ENCODE results near the gene FAM114A1. TPM values are rescaled to one million over a fixed set of nuclear protein-coding genes. Genes with fewer than 3 reads are reported as not detected.

Gene FAM114A1
- total and polyA plus RNA-seq, 2 experiments from 2014 or later: 13.0 to 14.5 TPM

GRCh38 chr4:38958453-38959190, 91.0 kb downstream of the FAM114A1 start:
- no peaks in the 10 kb centered on the region for H3K79me2 ChIP-seq (replicated peaks; ENCODE audit: insufficient read depth)
- H3K4me1 ChIP-seq (ENCODE audit: insufficient read depth): no peaks in the 10 kb centered on the region
- H3K4me3 ChIP-seq: no peak overlapping the region
- no peak for DNase-seq (ENCODE audit: low spot score)
- Mint-ChIP-seq H3K4me3 (no peak overlapping the region), H3K36me3 (ENCODE audit: low read depth) (no peaks in the 10 kb centered on the region), H3K27me3 (ENCODE audit: insufficient read depth, low read depth, poor library complexity) (peaks cover 1% of the 10 kb centered on the region), H3K4me1 (no peaks in the 10 kb centered on the region), H3K9me3 (no peaks in the 10 kb centered on the region), H3K27ac (no peak overlapping the region)
- no peaks in the 10 kb centered on the region for H4K20me1 ChIP-seq (replicated peaks; ENCODE audit: insufficient read depth)
- TF ChIP-seq, protein P1, sequence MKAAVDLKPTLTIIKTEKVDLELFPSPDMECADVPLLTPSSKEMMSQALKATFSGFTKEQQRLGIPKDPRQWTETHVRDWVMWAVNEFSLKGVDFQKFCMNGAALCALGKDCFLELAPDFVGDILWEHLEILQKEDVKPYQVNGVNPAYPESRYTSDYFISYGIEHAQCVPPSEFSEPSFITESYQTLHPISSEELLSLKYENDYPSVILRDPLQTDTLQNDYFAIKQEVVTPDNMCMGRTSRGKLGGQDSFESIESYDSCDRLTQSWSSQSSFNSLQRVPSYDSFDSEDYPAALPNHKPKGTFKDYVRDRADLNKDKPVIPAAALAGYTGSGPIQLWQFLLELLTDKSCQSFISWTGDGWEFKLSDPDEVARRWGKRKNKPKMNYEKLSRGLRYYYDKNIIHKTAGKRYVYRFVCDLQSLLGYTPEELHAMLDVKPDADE (IDR thresholded peaks at IDR 0.05): no peak
- TF ChIP-seq STAT1 (IDR thresholded peaks at IDR 0.05; ENCODE audit: unreplicated experiment) (no peak), CTCF (conservative IDR thresholded peaks at IDR 0.05; ENCODE audit: low read depth in 2 of 2) (no peak), REST (IDR thresholded peaks at IDR 0.05; ENCODE audit: unreplicated experiment) (no peak), POLR2AphosphoS5 (IDR thresholded peaks at IDR 0.05; ENCODE audit: low read depth) (no peak), NANOG (IDR thresholded peaks at IDR 0.05; ENCODE audit: borderline replicate concordance) (no peak), ZNF114 (CRISPR knock-in tag; IDR thresholded peaks at IDR 0.05) (no peak), ZNF331 (CRISPR knock-in tag; IDR thresholded peaks at IDR 0.05; ENCODE audit: low read depth) (no peak), CREB1 (CRISPR knock-in tag; IDR thresholded peaks at IDR 0.05; ENCODE audit: low read depth) (no peak), JUNB (IDR thresholded peaks at IDR 0.05; ENCODE audit: unreplicated experiment) (no peak), ZNF462 (CRISPR knock-in tag; IDR thresholded peaks at IDR 0.05) (no peak), EZH2phosphoT487 (IDR thresholded peaks at IDR 0.05; ENCODE audit: unreplicated experiment) (no peak), EZH2 (IDR thresholded peaks at IDR 0.05; ENCODE audit: low read depth, unreplicated experiment) (no peak)
- no peak overlapping the region for H2AFZ ChIP-seq
- no peaks in the 10 kb centered on the region for H3K36me3 ChIP-seq (ENCODE audit: insufficient read depth)
- no peak for ATAC-seq
- H3K4me2 ChIP-seq: no peak overlapping the region
- no peaks in the 10 kb centered on the region for H3K27me3 ChIP-seq (ENCODE audit: insufficient read depth)
- no peak overlapping the region for H3K27ac ChIP-seq (ENCODE audit: low read depth)
- H3F3A ChIP-seq (replicated peaks; ENCODE audit: low read depth): no peaks in the 10 kb centered on the region
- peaks cover 7% of the 10 kb centered on the region; the same call in 1 of the 2 replicates for H3K9me2 ChIP-seq (ENCODE audit: insufficient read depth)

Data from GM23338 (cell line).